WI38 (cell line): ENCODE measurements around the gene LYL1.

Experiments used
- H3K4me3 ChIP-seq: 2 replicates; pipeline ENCODE4 v1.5.1; 2011; ENCODE audit warnings: low read depth, mild to moderate bottlenecking, control low read depth, low read length
- CTCF ChIP-seq: IDR thresholded peaks from 2 replicates; pipeline ENCODE4 v1.5.1; 2012; ENCODE audit warnings: low read depth, mild to moderate bottlenecking, control low read depth, low read length

Gene LYL1

GRCh38 chr19:13051557-13052165 lies 51.0 kb downstream of the LYL1 start:
- no peak overlapping the region for H3K4me3 ChIP-seq
- TF ChIP-seq CTCF = no peak

DNA sequence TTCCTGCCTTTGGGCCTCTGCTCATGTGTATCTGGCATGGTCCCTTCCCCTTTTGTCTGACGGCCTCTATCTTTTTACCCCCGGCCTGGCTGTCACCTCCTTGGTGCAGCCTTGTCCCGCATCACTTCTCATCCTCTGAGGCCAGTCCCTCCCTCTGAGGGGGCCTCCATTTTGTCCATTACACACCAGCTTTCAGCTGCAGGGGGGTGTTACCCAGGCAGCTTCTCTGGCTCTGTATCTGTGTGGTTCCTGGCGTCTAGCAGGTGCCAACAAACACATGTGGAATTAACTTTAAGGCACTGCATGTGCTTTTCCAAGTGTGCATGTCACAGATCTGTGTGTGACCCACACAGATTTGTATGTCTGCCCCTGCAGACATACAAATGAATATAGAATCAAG lies 52.4 kb downstream of the LYL1 start:
- H3K4me3 ChIP-seq = no peak overlapping the region
- TF ChIP-seq CTCF = no peak
